OCI-LY3 (cell line): ENCODE measurements around the gene C2CD4D.

Source experiments
- H2AFZ ChIP-seq: fragments of 200-600, 300-600 bp; shearing (Covaris generic); 2 replicates; pipeline ENCODE4 v1.6.0; 2014; ENCODE audit warnings: antibody characterized with exemption, low read depth, low read length
- H3K27ac ChIP-seq: fragments of 200-600, 300-600 bp; sonication (generic); 2 replicates; pipeline ENCODE4 v1.5.1; 2014; ENCODE audit warnings: mild to moderate bottlenecking, low read length, moderate library complexity, mixed read lengths
- H3K27me3 ChIP-seq: fragments of 200-600, 300-600 bp; sonication (generic); 2 replicates; pipeline ENCODE4 v1.6.1; 2014; ENCODE audit warnings: low read depth, low read length, mixed read lengths
- H3K36me3 ChIP-seq: fragments of 200-600, 300-600 bp; sonication (generic); replicated peaks from 2 replicates; pipeline ENCODE3; 2014; ENCODE audit warnings: low read depth, low read length, mixed read lengths
- H3K4me1 ChIP-seq: fragments of 300-600, 200-600 bp; sonication (generic); 2 replicates; pipeline ENCODE4 v1.6.1; 2014; ENCODE audit warnings: low read length, mixed read lengths
- H3K4me2 ChIP-seq: fragments of 200-600, 300-600 bp; sonication (generic); 2 replicates; pipeline ENCODE4 v1.6.1; 2014; ENCODE audit warnings: low read length, mixed read lengths
- H3K4me3 ChIP-seq: fragments of 300-600, 200-600 bp; sonication (generic); 2 replicates; pipeline ENCODE4 v1.5.1; 2014; ENCODE audit warnings: antibody characterized with exemption, mild to moderate bottlenecking, low read length, moderate library complexity
- H3K79me2 ChIP-seq: fragments of 300-600, 200-600 bp; shearing (Covaris generic); 2 replicates; pipeline ENCODE4 v1.6.1; 2014; ENCODE audit warnings: mild to moderate bottlenecking, low read length, mixed read lengths
- H3K9ac ChIP-seq: fragments of 300-600, 200-600 bp; shearing (Covaris generic); 2 replicates; pipeline ENCODE4 v1.6.0; 2014; ENCODE audit warnings: mild to moderate bottlenecking, low read length, moderate library complexity
- H3K9me3 ChIP-seq: fragments of 200-600, 300-600 bp; shearing (Covaris generic); 2 replicates; pipeline ENCODE4 v1.6.1; 2014; ENCODE audit warnings: low read length, mixed read lengths; ENCODE audit not compliant: insufficient read depth
- H4K20me1 ChIP-seq: fragments of 200-600, 300-600 bp; sonication (generic); 2 replicates; pipeline ENCODE4 v1.6.1; 2016; ENCODE audit warnings: low read length, mixed read lengths; ENCODE audit not compliant: insufficient read depth
- EZH2phosphoT487 ChIP-seq: fragments of 200-600 bp; shearing (Covaris generic); IDR thresholded peaks from 2 replicates; pipeline ENCODE4 v1.6.1; 2018; ENCODE audit warnings: antibody characterized with exemption, mixed run types, low read depth
- TF ChIP-seq, protein P1 (sequence below): fragments of 200-600, 300-600 bp; sonication (generic); IDR thresholded peaks from 2 replicates; pipeline ENCODE4 v1.5.1; 2014; ENCODE audit warnings: antibody characterized with exemption, low read length, low read depth

The C2CD4D gene

DNA sequence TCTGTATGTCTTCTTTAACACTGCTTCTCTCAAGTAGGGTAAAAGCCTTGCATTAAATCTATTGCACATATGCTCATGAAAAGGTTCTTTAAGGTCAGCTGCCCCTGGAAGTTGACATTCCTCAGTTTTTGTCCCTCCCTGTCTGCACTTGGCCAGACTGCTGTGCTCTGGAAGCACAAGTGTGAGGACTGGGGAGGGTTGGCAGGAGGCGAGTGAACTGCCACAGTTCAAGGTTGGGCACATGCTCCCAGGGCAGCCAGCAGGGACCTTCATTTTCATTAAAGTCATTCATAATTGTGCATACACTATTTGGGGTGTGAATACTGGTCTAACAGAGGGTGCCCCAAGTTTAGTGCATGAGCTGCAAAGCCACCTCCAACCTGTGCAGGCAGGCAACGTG lies 24.8 kb upstream of the C2CD4D start:
- Histone ChIP-seq H3K27me3 (no peaks in the 10 kb centered on the region), H3K79me2 (no peaks in the 10 kb centered on the region), H3K9ac (no peak overlapping the region), H3K36me3 (no peaks in the 10 kb centered on the region), H4K20me1 (no peaks in the 10 kb centered on the region), H3K27ac (no peak overlapping the region), H3K4me1 (peaks cover 18% of the 10 kb centered on the region), H2AFZ (no peak overlapping the region), H3K4me3 (no peak overlapping the region), H3K4me2 (no peak overlapping the region), H3K9me3 (no peaks in the 10 kb centered on the region)
- TF ChIP-seq EZH2phosphoT487 = no peak
- TF ChIP-seq, protein P1, sequence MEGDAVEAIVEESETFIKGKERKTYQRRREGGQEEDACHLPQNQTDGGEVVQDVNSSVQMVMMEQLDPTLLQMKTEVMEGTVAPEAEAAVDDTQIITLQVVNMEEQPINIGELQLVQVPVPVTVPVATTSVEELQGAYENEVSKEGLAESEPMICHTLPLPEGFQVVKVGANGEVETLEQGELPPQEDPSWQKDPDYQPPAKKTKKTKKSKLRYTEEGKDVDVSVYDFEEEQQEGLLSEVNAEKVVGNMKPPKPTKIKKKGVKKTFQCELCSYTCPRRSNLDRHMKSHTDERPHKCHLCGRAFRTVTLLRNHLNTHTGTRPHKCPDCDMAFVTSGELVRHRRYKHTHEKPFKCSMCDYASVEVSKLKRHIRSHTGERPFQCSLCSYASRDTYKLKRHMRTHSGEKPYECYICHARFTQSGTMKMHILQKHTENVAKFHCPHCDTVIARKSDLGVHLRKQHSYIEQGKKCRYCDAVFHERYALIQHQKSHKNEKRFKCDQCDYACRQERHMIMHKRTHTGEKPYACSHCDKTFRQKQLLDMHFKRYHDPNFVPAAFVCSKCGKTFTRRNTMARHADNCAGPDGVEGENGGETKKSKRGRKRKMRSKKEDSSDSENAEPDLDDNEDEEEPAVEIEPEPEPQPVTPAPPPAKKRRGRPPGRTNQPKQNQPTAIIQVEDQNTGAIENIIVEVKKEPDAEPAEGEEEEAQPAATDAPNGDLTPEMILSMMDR = no peak

DNA sequence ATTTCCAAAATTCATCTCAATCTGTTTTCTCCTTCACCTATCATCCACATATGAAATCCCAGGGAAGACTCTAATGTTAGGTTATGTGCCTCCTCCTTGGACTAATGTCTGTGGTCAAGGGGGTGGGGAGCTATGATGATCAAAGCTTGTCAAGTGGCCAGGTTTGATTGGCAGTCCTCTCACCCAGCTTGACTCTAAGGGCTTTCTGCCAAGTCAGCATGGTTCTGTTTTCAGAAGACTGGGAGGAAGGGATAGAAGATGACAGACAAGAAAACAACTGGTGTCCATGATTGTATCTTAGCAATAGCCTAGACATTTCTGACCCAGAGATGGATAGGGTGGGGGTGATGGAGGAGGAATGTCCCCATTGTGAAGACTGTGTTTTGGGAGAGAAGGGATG lies 23.0 kb upstream of the C2CD4D start:
- Histone ChIP-seq H4K20me1 (no peaks in the 10 kb centered on the region), H3K4me1 (peaks cover 35% of the 10 kb centered on the region), H3K4me2 (no peak overlapping the region), H3K9me3 (no peaks in the 10 kb centered on the region), H3K27ac (no peak overlapping the region), H3K9ac (no peak overlapping the region), H3K4me3 (no peak overlapping the region), H3K27me3 (no peaks in the 10 kb centered on the region), H2AFZ (no peak overlapping the region), H3K36me3 (no peaks in the 10 kb centered on the region), H3K79me2 (no peaks in the 10 kb centered on the region)
- TF ChIP-seq, protein P1 = no peak
- no peak for TF ChIP-seq EZH2phosphoT487

DNA sequence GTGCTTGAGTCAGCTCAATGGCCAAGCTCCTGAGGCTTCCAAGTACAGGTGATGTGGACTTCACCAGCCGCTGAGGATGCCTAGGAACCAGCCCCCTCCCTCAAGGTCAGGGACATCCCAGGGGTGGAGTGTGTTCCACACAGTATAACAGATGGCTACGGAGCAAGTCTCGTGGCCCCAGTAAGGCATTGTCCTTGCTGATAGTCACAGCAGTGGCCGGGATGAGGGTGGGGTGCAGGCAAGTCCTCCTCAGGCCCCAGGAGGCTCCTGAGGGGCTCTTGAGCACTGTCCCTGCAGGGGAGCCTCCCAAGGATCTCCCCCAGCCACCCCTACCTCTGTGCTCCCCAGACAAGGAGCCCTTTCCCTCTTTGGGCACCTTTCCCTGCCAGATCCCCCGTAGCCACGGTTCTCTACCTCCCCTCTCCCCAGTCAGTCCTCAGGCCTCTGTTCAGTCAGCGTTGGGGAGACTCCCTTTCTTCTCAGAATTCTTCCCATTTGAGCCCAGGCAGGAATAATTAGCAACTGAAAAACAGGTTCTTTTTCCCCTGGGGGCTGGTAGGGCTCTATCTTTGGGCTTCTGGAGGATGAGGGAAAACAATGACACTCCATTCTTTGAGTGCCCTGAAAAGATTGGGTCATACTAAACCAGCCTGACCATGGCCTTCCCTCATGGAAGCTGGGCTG lies 21.0 kb upstream of the C2CD4D start:
- H3K36me3 ChIP-seq = no peaks in the 10 kb centered on the region
- no peaks in the 10 kb centered on the region for H3K27me3 ChIP-seq
- H4K20me1 ChIP-seq = no peaks in the 10 kb centered on the region
- no peak for TF ChIP-seq EZH2phosphoT487
- TF ChIP-seq, protein P1 = no peak
- peak overlapping the region; percentile 36 for H3K27ac ChIP-seq
- H2AFZ ChIP-seq = peak overlapping the region; percentile 68
- H3K4me2 ChIP-seq = peak overlapping the region; percentile 53
- peaks cover 35% of the 10 kb centered on the region for H3K4me1 ChIP-seq
- no peaks in the 10 kb centered on the region for H3K9me3 ChIP-seq
- H3K9ac ChIP-seq = peak overlapping the region; percentile 34; the same call in 1 of the 2 replicates
- no peaks in the 10 kb centered on the region for H3K79me2 ChIP-seq
- peak overlapping the region; percentile 6; the same call in 1 of the 2 replicates for H3K4me3 ChIP-seq

DNA sequence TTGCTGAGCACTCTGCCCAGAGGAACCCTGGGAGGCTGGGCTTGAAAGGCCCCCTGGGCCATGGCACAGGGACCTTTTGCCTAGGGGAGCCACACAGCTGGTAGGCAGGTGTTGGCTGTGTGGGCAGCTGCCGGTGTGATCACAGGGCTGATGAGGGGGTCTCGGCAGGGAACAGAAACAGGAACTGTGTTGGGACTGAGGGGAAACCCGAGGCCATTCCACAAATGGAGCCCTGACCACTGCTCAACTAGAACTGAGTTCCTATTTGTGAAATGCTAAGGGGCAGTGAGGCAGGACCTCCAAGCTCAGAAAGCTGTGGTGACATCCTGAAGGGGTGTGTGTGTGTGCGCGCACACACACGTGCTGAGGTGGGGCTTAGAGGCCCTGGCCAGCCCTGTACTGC lies 20.3 kb upstream of the C2CD4D start:
- Histone ChIP-seq H3K79me2 (no peaks in the 10 kb centered on the region), H2AFZ (peak overlapping the region; percentile 68), H3K4me2 (peak overlapping the region; percentile 53), H3K36me3 (no peaks in the 10 kb centered on the region), H4K20me1 (no peaks in the 10 kb centered on the region), H3K9ac (peak overlapping the region; percentile 34; the same call in 1 of the 2 replicates), H3K4me1 (peaks cover 35% of the 10 kb centered on the region), H3K27me3 (no peaks in the 10 kb centered on the region), H3K27ac (peak overlapping the region; percentile 36), H3K9me3 (no peaks in the 10 kb centered on the region), H3K4me3 (peak overlapping the region; percentile 6; the same call in 1 of the 2 replicates)
- TF ChIP-seq EZH2phosphoT487 = no peak
- TF ChIP-seq, protein P1 = no peak
